ENCODE data around the gene NOS2.
A peak's percentile ranks its signal among the peaks of the same experiment; 100 is the strongest.
"Not testable (repeated sequence)": the region's sequence is repeated elsewhere in the genome, so short reads cannot be mapped to it uniquely, and the experiment has no call there.

NOS2 gene

DNA sequence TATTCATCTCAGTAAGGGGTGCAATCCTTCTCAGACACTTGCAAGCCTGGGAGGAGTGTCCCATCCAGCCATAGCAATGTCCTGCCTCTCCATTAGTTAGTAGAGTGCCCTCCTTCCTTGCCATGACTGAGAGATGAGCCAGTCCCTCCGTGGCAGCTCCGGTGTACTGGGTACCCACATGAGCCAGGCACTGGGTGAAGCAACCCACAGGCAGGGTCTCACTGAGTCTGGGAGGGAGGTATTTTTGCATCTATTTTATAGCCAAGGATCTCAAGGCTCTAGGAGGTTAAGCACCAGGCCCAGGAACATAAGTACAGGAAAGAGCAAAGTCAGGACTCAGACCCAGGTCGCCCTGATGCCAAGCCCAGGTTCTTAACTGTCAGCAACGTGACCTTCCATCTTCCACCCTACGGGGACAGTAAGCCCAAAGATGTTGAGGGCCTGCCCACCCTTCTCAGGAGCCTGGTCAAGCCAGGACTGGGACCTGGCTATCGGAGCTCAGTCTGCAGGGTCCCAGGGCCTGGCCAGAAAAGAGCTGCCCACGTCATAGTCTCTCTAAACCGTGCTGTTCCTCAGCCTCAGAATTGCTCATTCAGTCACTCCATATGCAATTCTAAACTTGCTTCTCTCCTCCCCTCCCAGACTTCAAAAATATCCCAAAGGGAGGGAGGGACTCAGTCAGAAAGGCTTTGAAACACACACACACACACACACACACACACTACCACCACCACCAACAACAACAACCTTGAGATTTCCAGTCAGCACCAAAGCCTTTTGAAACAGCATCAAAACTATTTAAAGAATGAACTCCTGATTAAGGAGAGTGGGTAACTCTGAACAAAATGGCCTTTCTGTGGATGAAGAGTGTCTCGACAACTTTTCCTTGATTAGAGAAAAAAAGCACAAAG, 16.6 kb downstream of the NOS2 start:
- DNase-seq (ENCODE audit: low spot score), result no peak

DNA sequence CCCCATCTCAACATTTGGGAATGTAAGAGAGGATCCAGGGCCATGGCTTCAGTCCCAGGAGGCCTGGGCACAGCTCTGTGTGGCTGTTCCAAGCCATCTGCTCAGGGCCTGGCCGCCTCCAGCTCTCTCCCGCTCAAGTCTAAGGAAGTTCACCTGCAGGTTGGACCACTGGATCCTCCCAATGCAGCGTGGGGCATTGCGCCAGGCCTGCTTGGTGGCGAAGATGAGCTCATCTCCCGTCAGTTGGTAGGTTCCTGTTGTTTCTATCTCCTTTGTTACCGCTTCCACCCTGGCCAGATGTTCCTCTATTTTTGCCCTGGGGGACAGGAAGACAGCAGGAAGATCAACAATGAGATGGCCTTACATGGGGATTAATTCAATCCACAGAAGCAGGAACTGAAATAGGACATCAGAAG, 17.5 kb downstream of the NOS2 start:
- DNase-seq (ENCODE audit: low spot score), result peak; percentile 68

- DNase-seq (ENCODE audit: low spot score), result no peak
These were observed 19.4 kb downstream of the NOS2 start for GRCh38 chr17:27780828-27781404.

DNA sequence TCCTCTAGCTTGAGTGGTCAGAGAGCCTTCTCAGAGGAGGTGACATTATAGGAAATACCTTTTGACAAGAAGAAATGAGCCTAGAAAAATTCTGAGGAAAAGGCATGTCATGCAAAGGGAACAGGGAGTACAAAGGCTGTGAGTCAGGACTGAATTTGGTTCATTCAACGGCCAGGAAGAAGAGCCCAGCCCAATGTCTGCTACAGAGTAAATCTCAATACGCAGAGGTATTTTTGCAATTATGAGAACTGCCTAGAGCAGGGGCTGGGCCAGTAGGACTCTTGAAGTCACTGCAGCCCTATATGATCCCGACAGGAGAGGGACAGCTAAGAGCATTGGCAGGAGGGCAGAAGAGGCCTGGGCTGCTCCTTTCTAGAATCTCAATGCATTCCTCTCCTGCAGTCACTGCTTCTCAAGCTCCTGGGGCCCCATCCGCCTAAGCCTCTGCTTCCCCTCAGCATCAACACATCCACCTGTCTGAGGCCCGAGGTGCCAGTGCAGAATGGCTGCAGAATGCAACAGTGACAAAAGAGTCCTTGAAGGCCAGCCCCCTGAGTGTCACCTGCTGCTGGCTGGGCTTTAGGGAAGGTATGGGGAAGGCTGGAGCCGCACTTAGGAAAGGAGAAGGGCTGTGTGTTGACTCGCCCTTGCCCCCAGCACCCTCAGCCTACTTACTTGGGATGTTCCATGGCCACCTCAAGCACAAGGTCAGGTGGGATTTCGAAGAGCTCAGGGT, 20.1 kb downstream of the NOS2 start:
- no peak for DNase-seq (ENCODE audit: low spot score)

DNA sequence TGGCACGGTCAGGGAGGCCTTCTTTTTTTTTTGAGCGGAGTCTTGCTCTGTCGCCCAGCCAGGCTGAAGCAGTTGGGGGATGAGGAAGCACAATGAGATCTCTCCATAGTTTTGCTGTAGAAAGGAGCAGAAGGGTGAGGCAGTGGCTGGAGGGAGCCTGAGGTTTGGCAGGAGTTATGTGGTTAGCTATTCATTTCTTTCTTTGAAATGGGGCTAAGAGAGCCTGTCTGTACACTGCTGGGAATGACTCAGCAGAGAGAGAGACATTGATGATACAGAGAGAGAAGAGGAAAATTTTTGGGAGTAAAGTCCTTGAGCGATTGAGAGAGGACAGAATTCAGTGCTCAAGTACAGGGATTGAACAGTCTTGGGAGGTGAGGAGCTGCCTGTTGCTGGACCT, 22.1 kb downstream of the NOS2 start:
- DNase-seq (ENCODE audit: low spot score), result no peak

GRCh38 chr17:27776882-27777624, 23.3 kb downstream of the NOS2 start:
- no peak for DNase-seq (ENCODE audit: low spot score)

- DNase-seq (ENCODE audit: low spot score), result no peak
These were observed 28.7 kb downstream of the NOS2 start for GRCh38 chr17:27771586-27771985.

- no peak for DNase-seq (ENCODE audit: low spot score)
These were observed 29.5 kb downstream of the NOS2 start for GRCh38 chr17:27770877-27771276.

DNA sequence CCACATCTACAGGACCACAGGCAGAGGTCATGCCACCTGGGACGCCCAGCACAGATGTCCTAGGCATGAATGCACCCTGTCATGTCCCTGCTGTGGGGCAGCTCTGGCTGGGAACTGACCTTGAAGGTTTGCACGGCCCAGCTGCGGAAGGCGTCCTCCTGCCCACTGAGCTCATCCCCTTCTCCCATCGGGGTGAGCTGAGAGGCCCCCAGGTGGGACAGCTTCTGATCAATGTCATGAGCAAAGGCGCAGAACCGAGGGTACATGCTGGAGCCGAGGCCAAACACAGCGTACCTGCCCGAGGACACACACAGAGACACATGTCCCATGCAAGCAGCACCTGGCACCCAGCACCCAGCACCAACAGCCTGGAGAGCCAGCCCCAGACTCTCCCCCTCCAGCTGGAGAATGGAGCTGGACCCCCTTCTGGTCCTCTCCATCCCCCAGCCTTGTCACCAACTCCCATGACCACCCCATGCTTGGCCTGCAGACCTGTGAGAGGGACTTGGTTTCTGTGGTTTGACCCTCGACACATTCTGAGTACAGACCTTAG, 31.4 kb downstream of the NOS2 start:
- DNase-seq (ENCODE audit: low spot score), result no peak

GRCh38 chr17:27766438-27766837, 33.9 kb downstream of the NOS2 start:
- DNase-seq (ENCODE audit: low spot score), result no peak

- no peak for DNase-seq (ENCODE audit: low spot score)
These were observed 35.0 kb downstream of the NOS2 start for GRCh38 chr17:27765353-27765752.

DNA sequence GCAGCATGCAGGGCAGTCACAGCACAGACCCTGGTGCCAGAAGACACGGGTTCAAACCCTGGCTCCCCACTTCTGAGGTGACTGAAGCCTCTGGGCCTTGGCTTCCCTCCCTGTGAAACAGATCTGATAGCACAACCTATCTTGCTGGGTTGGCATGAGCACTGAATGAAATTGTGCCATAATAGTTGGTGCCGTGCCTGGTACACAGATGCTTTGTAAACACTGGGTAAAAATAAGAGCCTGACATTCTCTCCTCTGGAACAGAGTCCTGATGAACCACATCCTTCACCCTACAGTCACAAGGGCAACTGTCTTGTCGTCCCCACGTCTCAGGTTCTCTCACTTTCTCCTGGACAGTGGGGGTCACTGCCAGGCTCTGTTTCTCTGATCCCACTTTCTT, 35.7 kb downstream of the NOS2 start:
- DNase-seq (ENCODE audit: low spot score), result peak; percentile 82

- DNase-seq (ENCODE audit: low spot score), result no peak
These were observed 37.6 kb downstream of the NOS2 start for GRCh38 chr17:27762527-27763305.

- DNase-seq (ENCODE audit: low spot score), result not testable (repeated sequence)
These were observed 39.4 kb downstream of the NOS2 start for GRCh38 chr17:27760931-27761330.

DNA sequence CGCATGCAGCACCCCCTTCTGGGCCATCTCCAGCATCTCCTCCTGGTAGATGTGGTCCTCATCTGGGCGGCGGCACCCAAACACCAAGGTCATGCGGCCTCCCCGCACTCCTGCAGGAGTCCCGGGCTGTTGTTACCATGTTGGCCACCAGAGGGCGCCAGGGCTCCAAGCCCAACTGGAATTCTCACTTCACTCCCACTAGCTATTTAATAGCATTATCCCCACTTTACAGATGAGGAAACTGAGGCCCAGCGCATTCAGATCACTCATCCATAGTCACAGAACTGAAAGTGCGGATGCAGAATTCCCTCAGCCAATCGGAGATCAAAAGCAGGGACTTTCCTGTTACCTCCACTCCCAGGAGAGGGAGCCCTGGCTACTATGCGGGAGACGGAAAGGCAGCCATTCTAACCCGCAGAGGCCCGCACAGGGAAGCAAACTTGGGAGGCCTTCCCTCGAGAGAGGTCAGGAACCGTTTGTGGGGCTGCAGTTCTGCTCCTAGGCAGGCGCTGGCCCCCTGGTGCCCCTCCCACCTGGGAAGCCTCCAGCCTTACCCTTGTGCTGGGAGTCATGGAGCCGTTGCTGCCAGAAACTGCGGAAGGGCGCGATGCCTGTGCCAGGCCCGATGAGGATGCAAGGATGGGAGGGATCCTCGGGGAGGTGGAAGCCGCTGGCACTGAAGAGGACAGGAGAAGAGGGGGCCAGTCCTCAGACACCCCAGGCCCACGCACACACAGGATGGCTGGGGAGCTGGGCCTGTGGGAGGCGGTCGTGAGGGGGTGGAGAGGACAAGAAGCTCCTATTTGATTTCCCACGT, 40.1 kb downstream of the NOS2 start:
- DNase-seq (ENCODE audit: low spot score), result peak; percentile 38

- DNase-seq (ENCODE audit: low spot score), result no peak
These were observed 40.8 kb downstream of the NOS2 start for GRCh38 chr17:27759528-27759927.

- peak; percentile 56 for DNase-seq (ENCODE audit: low spot score)
These were observed 43.6 kb downstream of the NOS2 start for GRCh38 chr17:27756467-27757371.

DNA sequence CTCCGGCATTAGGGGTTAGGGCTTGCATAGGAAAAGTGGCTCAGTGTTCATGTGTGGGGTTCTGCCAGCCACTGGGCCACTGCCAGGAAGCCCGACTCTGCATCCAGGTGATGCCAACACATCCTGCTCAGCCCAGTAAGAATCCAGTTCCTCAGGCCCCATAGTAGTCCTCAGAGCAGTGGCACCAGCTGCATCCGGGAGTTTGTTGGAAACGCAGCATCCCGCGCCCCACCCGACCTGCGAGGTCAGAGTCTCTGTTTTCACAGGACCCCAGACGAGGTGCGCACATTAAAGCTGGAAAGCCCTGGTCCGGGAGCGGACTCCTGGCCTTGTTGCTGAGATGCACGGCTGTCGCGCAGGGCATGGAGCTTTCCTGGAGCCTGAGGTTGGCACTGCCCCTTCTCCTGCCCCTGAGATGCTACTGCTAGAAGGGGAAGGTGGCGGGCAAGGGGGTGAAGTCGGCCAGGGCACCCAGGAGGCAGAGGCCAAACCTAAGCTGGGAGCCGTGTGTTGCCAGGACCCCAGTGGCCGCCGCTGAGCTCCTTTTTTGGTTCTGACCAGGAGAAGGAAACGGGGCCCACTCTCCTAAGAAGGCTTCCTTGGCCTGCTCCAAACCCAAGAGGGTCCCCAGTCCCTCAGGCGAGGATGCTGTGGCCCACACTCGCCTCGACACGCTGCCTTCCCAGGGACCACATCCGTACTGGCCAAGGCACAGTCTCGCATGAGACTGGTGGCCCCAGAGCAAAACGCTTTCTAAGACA, 44.4 kb downstream of the NOS2 start:
- no peak for DNase-seq (ENCODE audit: low spot score)

All from cerebellar cortex (tissue), 1 donor.